Esophagus (tissue), 2 donors: Measurements from ENCODE around the gene EFCAB6. TPM values are rescaled to one million over a fixed set of nuclear protein-coding genes. Genes with fewer than 3 reads are reported as not detected.

Experiments
- H3K27ac ChIP-seq, 2 donors: one replicate each; pipeline ENCODE4 v1.5.1; 2013; ENCODE audit warnings: low read depth in 2 of 2, mild to moderate bottlenecking in 2 of 2, inconsistent platforms in 1 of 2, low read length in 1 of 2, moderate library complexity in 1 of 2
- H3K27me3 ChIP-seq, 2 donors: one replicate each; pipeline ENCODE4 v1.6.1; 2013; ENCODE audit warnings: low read length in 2 of 2, control low read depth in 1 of 2, mild to moderate bottlenecking in 1 of 2; ENCODE audit not compliant: insufficient read depth in 2 of 2, control insufficient read depth in 1 of 2
- H3K36me3 ChIP-seq, 2 donors: one replicate each; pipeline ENCODE4 v1.6.1; 2013; ENCODE audit warnings: low read length in 1 of 2; ENCODE audit not compliant: control insufficient read depth in 2 of 2, insufficient read depth in 2 of 2
- H3K4me1 ChIP-seq, 2 donors: one replicate each; pipeline ENCODE4 v1.6.1; 2013; ENCODE audit warnings: low read length in 1 of 2; ENCODE audit not compliant: control insufficient read depth in 2 of 2, insufficient read depth in 2 of 2
- H3K4me3 ChIP-seq, 2 donors: one replicate each; pipeline ENCODE4 v1.5.1; 2013; ENCODE audit warnings: low read length in 2 of 2, mild to moderate bottlenecking in 2 of 2, low read depth in 1 of 2, moderate library complexity in 1 of 2
- H3K9me3 ChIP-seq, 2 donors: one replicate each; pipeline ENCODE4 v1.6.1; 2013; ENCODE audit warnings: mild to moderate bottlenecking in 2 of 2, low read depth in 1 of 2, low read length in 1 of 2, moderate library complexity in 1 of 2; ENCODE audit not compliant: control insufficient read depth in 2 of 2, insufficient read depth in 1 of 2
- WGBS, 2 donors: extraction: QIAGEN DNeasy Blood & Tissue Kit; methylation state at CpG; one replicate each; pipeline ENCODE4 v1.1.7; 2013; 5-methylcytosine and 5-hydroxymethylcytosine counted together
- polyA plus RNA-seq, 2 donors: library from polyadenylated mRNA; stranded (reverse); fragments of 200-250 nt; gene quantifications; one replicate each; pipeline ENCODE4 v1.2.3, GENCODE V29; 2013
- donor health status: healthy with polysubstance abuse.
- donor health status: Bipolar disorder and iron deficiency.

The EFCAB6 gene
- polyA plus RNA-seq, 2 donors = 0.24 to 0.29 TPM

- H3K27me3 ChIP-seq = no peaks in the 10 kb centered on the region
- no peaks in the 10 kb centered on the region for H3K36me3 ChIP-seq
- no peaks in the 10 kb centered on the region for H3K4me1 ChIP-seq
- WGBS, 2 donors = 87 to 91% methylated on average over 14 of the region's 14 CpGs
- no peaks in the 10 kb centered on the region for H3K9me3 ChIP-seq
- no peak overlapping the region for H3K4me3 ChIP-seq
- no peak overlapping the region for H3K27ac ChIP-seq
These were observed 306.7 kb downstream of the EFCAB6 start for GRCh38 chr22:43505423-43505822.

DNA sequence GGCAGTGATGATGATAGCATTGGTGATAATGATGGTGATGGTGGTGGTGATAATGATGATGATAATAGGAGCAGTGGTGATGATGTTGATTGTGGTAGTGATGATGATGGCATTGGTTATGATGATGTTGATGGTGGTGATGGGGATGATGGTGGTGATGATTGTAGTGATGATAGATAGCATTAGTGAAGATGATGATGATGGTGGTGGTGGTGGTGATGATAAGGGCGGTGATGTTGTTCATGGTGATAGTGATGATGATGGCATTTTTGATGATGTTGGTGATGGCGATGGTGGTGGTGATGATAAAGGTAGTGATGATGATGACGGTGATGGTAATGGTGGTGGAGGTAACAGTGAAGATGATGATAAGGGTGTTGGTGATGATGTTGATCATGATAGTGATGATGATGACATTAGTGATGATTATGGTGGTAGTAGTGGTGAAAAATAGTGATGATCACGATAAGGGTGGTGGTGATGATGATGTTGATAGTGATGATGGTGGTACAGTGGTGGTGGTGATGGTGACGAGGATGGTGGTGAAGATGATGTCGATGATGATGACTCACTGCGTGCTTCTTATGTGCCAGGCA lies 307.3 kb downstream of the EFCAB6 start:
- no peaks in the 10 kb centered on the region for H3K27me3 ChIP-seq
- no peaks in the 10 kb centered on the region for H3K4me1 ChIP-seq
- H3K36me3 ChIP-seq = no peaks in the 10 kb centered on the region
- H3K4me3 ChIP-seq = no peak overlapping the region
- no peak overlapping the region for H3K27ac ChIP-seq
- no peaks in the 10 kb centered on the region for H3K9me3 ChIP-seq
- WGBS, 2 donors = 89 to 93% methylated on average over 7 of the region's 7 CpGs

DNA sequence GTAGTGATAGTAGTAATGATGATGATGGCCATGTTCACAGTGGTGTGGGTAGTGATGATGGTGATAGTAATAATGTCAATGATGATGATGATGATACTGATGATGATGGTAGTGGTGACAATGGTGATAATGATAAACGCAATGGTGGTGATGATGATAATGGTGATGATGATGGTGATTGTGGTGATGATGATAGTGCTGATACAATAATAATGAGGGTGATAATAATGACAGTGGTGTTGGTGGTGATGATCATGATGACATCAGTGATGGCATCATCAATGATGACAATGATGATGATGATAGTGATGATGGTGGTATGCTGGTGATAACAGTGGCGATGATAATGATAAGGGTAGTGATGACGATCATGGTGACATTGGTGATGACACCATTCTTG lies 308.0 kb downstream of the EFCAB6 start:
- WGBS, 2 donors = 92 to 98% methylated on average over 3 of the region's 3 CpGs
- H3K27me3 ChIP-seq = no peaks in the 10 kb centered on the region
- no peaks in the 10 kb centered on the region for H3K4me1 ChIP-seq

GRCh38 chr22:43502306-43502874 lies 309.7 kb downstream of the EFCAB6 start:
- Histone ChIP-seq H3K27me3 (no peaks in the 10 kb centered on the region), H3K27ac (no peak overlapping the region), H3K9me3 (no peaks in the 10 kb centered on the region), H3K4me3 (no peak overlapping the region), H3K4me1 (no peaks in the 10 kb centered on the region), H3K36me3 (no peaks in the 10 kb centered on the region)
- WGBS, 2 donors = 80 to 82% methylated on average over 20 of the region's 20 CpGs

More for the DNA sequence above, 308.0 kb downstream of the EFCAB6 start:
- Histone ChIP-seq H3K4me3 (no peak overlapping the region), H3K36me3 (no peaks in the 10 kb centered on the region), H3K9me3 (no peaks in the 10 kb centered on the region), H3K27ac (no peak overlapping the region)

- Histone ChIP-seq H3K4me3 (no peak overlapping the region), H3K36me3 (no peaks in the 10 kb centered on the region), H3K27ac (no peak overlapping the region), H3K4me1 (no peaks in the 10 kb centered on the region), H3K9me3 (no peaks in the 10 kb centered on the region), H3K27me3 (no peaks in the 10 kb centered on the region)
- 47 to 49% methylated on average over 11 of the region's 11 CpGs for WGBS, 2 donors
These were observed 310.2 kb downstream of the EFCAB6 start for GRCh38 chr22:43501878-43502277.

DNA sequence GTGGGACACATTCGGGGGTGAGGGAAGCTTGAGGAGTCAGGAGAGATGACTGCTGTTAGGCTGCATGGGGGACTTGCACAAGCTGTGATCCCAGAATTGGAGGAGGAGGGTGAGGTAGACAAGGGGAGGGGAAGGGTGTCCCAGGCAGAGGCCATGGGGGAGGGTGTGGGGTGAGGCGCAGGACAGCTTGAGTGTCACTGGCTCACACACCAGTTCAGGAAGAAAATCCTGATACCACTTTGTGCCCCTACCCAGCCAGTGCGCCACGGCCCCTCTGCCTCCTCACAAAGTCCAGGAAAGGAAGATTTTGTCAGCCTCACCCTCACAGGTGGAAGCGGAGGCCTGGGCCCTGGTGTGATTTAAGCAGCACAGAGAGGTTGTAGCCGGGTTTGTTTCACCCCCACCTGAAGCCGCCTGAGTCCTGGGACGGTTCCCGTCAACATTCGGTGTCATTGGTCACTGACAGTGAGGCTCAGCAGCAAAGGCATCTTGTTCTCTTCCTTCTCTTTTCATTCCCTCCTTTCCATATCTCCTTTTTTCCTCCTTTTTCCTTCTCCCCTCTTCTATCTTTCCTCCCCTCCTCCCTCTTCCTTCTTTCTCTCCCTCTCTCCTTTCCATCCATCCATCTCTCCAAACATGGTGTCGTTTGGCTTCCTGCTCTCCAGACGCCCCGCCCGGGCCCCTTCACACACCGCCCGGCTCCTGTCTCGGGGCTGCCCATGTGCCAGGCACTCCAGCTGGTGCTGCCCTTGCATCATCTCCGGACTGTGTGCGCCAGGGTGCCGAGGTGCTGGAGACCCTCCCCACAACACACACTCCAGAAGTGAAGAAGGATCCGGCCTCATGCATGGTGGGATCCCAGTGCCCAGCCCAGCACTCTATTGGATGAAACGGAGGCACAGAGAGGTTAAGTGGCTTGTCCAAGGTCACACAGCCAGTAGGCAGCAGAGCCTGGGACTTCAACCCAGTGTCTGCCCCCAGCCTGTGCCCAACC lies 311.0 kb downstream of the EFCAB6 start:
- no peak overlapping the region for H3K27ac ChIP-seq
- no peaks in the 10 kb centered on the region for H3K27me3 ChIP-seq
- H3K36me3 ChIP-seq = no peaks in the 10 kb centered on the region
- no peaks in the 10 kb centered on the region for H3K9me3 ChIP-seq
- H3K4me3 ChIP-seq = no peak overlapping the region
- H3K4me1 ChIP-seq = no peaks in the 10 kb centered on the region
- 72 to 73% methylated on average over 22 of the region's 22 CpGs for WGBS, 2 donors

- Histone ChIP-seq H3K4me3 (no peak overlapping the region), H3K27me3 (no peaks in the 10 kb centered on the region), H3K27ac (no peak overlapping the region), H3K36me3 (no peaks in the 10 kb centered on the region), H3K4me1 (no peaks in the 10 kb centered on the region), H3K9me3 (no peaks in the 10 kb centered on the region)
- WGBS, 2 donors = 93 to 98% methylated on average over 1 of the region's 1 CpG
These were observed 313.2 kb downstream of the EFCAB6 start for GRCh38 chr22:43498856-43499253.

GRCh38 chr22:43497956-43498855 lies 313.9 kb downstream of the EFCAB6 start:
- Histone ChIP-seq H3K4me1 (no peaks in the 10 kb centered on the region), H3K36me3 (no peaks in the 10 kb centered on the region), H3K27me3 (no peaks in the 10 kb centered on the region), H3K4me3 (no peak overlapping the region), H3K9me3 (no peaks in the 10 kb centered on the region), H3K27ac (no peak overlapping the region)
- WGBS, 2 donors = 90 to 91% methylated on average over 16 of the region's 16 CpGs

DNA sequence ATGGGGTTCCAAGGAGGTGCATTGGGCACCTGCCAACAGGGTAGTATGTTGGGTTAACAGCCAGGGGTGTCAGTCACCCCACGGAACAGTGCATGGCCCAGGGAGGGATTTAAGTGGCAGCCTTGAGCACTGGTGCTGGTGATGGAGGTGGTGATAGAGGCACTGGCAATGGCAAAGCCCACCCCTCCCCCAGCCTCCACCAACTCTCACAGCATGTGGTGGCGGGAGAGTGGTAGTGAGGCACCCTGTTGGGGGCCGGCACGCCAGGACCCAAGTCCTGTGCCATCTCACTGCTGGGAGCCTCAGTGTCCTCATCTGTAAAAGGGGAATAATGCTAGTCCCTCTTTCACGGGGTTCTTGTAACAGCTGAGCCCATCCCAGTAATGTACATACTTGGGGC lies 318.8 kb downstream of the EFCAB6 start:
- Histone ChIP-seq H3K27ac (no peak overlapping the region), H3K4me3 (no peak overlapping the region), H3K36me3 (no peaks in the 10 kb centered on the region), H3K27me3 (no peaks in the 10 kb centered on the region), H3K9me3 (no peaks in the 10 kb centered on the region), H3K4me1 (no peaks in the 10 kb centered on the region)
- 86 to 89% methylated on average over 5 of the region's 5 CpGs for WGBS, 2 donors
